ENCODE data around the gene CTRB2.

Gene CTRB2

GRCh38 chr16:75206749-75207451 is at the start of gene CTRB2:
TSS of gene CTRB2 (minus strand) at chr16:75207161. CDS start at chr16:75207141, 20 bp downstream.
- no peak for DNase-seq (ENCODE audit: low read depth in 1 of 2, low spot score in 1 of 2)

GRCh38 chr16:75256059-75256571 is 49.2 kb upstream of the CTRB2 start:
- no peak for DNase-seq (ENCODE audit: low read depth in 1 of 2, low spot score in 1 of 2)

- no peak for DNase-seq (ENCODE audit: low read depth in 1 of 2, low spot score in 1 of 2)
Measured at GRCh38 chr16:75254359-75254837, 47.4 kb upstream of the CTRB2 start.

- no peak for DNase-seq (ENCODE audit: low read depth in 1 of 2, low spot score in 1 of 2)
Measured at GRCh38 chr16:75252946-75253911, 46.3 kb upstream of the CTRB2 start.

GRCh38 chr16:75252049-75252864 is 45.3 kb upstream of the CTRB2 start:
- no peak for DNase-seq (ENCODE audit: low read depth in 1 of 2, low spot score in 1 of 2)

GRCh38 chr16:75251280-75252048 is 44.5 kb upstream of the CTRB2 start, which contains the start of gene BCAR1:
TSS of gene BCAR1 (minus strand) at chr16:75251624. CDS start at chr16:75251482, 142 bp downstream.
- no peak for DNase-seq (ENCODE audit: low read depth in 1 of 2, low spot score in 1 of 2)

- DNase-seq (ENCODE audit: low read depth in 1 of 2, low spot score in 1 of 2), result no peak
Measured at GRCh38 chr16:75250809-75251279, 43.9 kb upstream of the CTRB2 start.

- no peak for DNase-seq (ENCODE audit: low read depth in 1 of 2, low spot score in 1 of 2)
Measured at GRCh38 chr16:75250089-75250808, 43.3 kb upstream of the CTRB2 start.

- DNase-seq (ENCODE audit: low read depth in 1 of 2, low spot score in 1 of 2), result no peak
Measured at GRCh38 chr16:75249441-75249840, 42.5 kb upstream of the CTRB2 start.

- DNase-seq (ENCODE audit: low read depth in 1 of 2, low spot score in 1 of 2), result no peak
Measured at GRCh38 chr16:75248536-75249380, 41.8 kb upstream of the CTRB2 start.

- DNase-seq (ENCODE audit: low read depth in 1 of 2, low spot score in 1 of 2), result no peak
Measured at GRCh38 chr16:75248142-75248535, 41.2 kb upstream of the CTRB2 start.

- no peak for DNase-seq (ENCODE audit: low read depth in 1 of 2, low spot score in 1 of 2)
Measured at GRCh38 chr16:75247249-75247648, 40.3 kb upstream of the CTRB2 start.

GRCh38 chr16:75246504-75247205 is 39.7 kb upstream of the CTRB2 start:
- DNase-seq (ENCODE audit: low read depth in 1 of 2, low spot score in 1 of 2), result no peak

GRCh38 chr16:75244844-75245758 is 38.1 kb upstream of the CTRB2 start:
- no peak for DNase-seq (ENCODE audit: low read depth in 1 of 2, low spot score in 1 of 2)

- DNase-seq (ENCODE audit: low read depth in 1 of 2, low spot score in 1 of 2), result no peak
Measured at GRCh38 chr16:75244225-75244809, 37.4 kb upstream of the CTRB2 start.

- DNase-seq (ENCODE audit: low read depth in 1 of 2, low spot score in 1 of 2), result no peak
Measured at GRCh38 chr16:75243667-75244224, 36.8 kb upstream of the CTRB2 start.

Data from activated T-helper 1 cell treated with anti-CD3 and anti-CD28 coated beads, Interleukin-2, amount 50 U/mL, for 16 hours (primary cell).